Ishikawa (cell line): ENCODE measurements around the gene EXPH5.

Source experiments
- CEBPB ChIP-seq: IDR thresholded peaks from 2 replicates; pipeline ENCODE4 v1.6.1; 2012
- CREB1 ChIP-seq: IDR thresholded peaks from 2 replicates; pipeline ENCODE4 v1.6.1; 2012; ENCODE audit warnings: low read depth
- EGR1 ChIP-seq: IDR thresholded peaks from 2 replicates; pipeline ENCODE4 v1.6.1; 2012
- EP300 ChIP-seq: IDR thresholded peaks from 2 replicates; pipeline ENCODE4 v1.6.1; 2012; ENCODE audit warnings: borderline replicate concordance
- FOXM1 ChIP-seq: IDR thresholded peaks from 2 replicates; pipeline ENCODE4 v1.6.1; 2012; ENCODE audit warnings: low read depth, borderline replicate concordance
- NFIC ChIP-seq: IDR thresholded peaks from 2 replicates; pipeline ENCODE4 v1.6.1; 2012
- RAD21 ChIP-seq: IDR thresholded peaks from 2 replicates; pipeline ENCODE4 v1.6.1; 2012; ENCODE audit warnings: low read depth
- TAF1 ChIP-seq: IDR thresholded peaks from 2 replicates; pipeline ENCODE4 v1.6.1; 2012; ENCODE audit warnings: low read depth, mild to moderate bottlenecking
- TCF12 ChIP-seq: IDR thresholded peaks from 2 replicates; pipeline ENCODE4 v1.6.1; 2012; ENCODE audit warnings: low read depth
- TEAD4 ChIP-seq: IDR thresholded peaks from 2 replicates; pipeline ENCODE4 v1.6.1; 2012
- YY1 ChIP-seq: IDR thresholded peaks from 2 replicates; pipeline ENCODE4 v1.6.1; 2012; ENCODE audit warnings: low read depth
- ZBTB7A ChIP-seq: IDR thresholded peaks from 2 replicates; pipeline ENCODE4 v1.6.1; 2012; ENCODE audit warnings: low read depth
- TF ChIP-seq, protein P1 (sequence below): IDR thresholded peaks from 2 replicates; pipeline ENCODE4 v1.6.1; 2012
- TF ChIP-seq, protein P2 (sequence below): IDR thresholded peaks from 2 replicates; pipeline ENCODE4 v1.6.1; 2012
- TF ChIP-seq, protein P3 (sequence below): IDR thresholded peaks from 2 replicates; pipeline ENCODE4 v1.6.1; 2012; ENCODE audit warnings: low read depth, mild to moderate bottlenecking

EXPH5 gene

DNA sequence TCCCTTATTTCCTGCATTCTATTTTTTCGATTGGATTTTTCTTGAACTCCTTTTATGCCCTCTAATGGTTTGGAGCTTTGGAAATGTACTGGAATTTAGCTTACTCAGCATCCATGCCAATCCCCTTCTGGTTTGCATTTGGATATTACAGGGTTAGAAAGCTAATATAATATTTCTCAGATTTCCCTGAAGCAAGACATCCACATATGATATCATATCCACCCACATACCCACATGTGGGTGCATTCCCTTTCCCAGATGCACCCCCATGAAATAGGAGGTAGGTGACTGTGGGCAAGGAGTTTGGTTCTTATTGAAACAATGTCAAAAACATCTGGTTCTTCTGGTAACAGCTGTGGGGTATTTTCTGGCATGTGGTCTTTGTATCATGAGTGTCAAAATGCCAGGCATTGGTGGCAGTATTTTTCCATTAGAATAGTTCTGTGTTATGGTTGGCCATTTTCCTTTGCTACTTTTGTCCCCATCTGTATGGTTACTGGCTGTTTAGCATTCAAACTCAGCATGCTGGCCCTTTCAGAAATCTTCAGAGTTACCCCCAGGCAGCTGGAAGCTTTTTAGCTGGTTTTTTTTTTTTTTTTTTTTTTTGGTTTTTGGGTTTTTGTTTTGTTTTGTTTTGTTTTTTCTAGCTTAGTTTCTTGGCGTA is 38.6 kb upstream of the EXPH5 start:
- no peak for TF ChIP-seq EP300
- TF ChIP-seq, protein P1, sequence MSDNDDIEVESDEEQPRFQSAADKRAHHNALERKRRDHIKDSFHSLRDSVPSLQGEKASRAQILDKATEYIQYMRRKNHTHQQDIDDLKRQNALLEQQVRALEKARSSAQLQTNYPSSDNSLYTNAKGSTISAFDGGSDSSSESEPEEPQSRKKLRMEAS: no peak
- no peak for TF ChIP-seq TCF12
- TF ChIP-seq, protein P2, sequence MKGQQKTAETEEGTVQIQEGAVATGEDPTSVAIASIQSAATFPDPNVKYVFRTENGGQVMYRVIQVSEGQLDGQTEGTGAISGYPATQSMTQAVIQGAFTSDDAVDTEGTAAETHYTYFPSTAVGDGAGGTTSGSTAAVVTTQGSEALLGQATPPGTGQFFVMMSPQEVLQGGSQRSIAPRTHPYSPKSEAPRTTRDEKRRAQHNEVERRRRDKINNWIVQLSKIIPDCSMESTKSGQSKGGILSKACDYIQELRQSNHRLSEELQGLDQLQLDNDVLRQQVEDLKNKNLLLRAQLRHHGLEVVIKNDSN: no peak
- TF ChIP-seq NFIC: no peak
- no peak for TF ChIP-seq TEAD4
- no peak for TF ChIP-seq ZBTB7A
- no peak for TF ChIP-seq EGR1
- TF ChIP-seq CEBPB: no peak
- no peak for TF ChIP-seq RAD21
- no peak for TF ChIP-seq TAF1
- no peak for TF ChIP-seq FOXM1
- TF ChIP-seq, protein P3, sequence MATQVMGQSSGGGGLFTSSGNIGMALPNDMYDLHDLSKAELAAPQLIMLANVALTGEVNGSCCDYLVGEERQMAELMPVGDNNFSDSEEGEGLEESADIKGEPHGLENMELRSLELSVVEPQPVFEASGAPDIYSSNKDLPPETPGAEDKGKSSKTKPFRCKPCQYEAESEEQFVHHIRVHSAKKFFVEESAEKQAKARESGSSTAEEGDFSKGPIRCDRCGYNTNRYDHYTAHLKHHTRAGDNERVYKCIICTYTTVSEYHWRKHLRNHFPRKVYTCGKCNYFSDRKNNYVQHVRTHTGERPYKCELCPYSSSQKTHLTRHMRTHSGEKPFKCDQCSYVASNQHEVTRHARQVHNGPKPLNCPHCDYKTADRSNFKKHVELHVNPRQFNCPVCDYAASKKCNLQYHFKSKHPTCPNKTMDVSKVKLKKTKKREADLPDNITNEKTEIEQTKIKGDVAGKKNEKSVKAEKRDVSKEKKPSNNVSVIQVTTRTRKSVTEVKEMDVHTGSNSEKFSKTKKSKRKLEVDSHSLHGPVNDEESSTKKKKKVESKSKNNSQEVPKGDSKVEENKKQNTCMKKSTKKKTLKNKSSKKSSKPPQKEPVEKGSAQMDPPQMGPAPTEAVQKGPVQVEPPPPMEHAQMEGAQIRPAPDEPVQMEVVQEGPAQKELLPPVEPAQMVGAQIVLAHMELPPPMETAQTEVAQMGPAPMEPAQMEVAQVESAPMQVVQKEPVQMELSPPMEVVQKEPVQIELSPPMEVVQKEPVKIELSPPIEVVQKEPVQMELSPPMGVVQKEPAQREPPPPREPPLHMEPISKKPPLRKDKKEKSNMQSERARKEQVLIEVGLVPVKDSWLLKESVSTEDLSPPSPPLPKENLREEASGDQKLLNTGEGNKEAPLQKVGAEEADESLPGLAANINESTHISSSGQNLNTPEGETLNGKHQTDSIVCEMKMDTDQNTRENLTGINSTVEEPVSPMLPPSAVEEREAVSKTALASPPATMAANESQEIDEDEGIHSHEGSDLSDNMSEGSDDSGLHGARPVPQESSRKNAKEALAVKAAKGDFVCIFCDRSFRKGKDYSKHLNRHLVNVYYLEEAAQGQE: no peak

DNA sequence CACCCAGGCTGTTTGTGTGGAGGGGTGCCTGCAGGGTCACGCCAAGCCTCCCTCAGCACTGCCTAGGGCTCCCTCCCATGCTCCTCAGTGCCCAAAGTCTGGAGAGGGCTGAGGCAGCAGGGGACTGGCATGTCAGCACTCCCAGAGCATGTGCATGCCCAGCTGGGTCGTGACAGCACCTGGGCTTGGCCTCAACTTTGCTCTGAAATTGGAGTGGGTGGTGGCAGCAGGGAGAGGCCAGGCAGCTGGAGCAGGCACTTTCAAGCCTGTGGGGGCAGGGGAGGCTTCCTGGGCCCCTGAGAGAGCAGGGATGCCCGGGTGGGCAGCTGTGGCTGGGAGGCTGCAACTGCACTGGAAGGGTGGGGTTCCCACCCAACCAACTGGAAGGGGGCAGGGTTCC is 35.7 kb upstream of the EXPH5 start:
- TF ChIP-seq RAD21: no peak
- TF ChIP-seq TEAD4: no peak
- no peak for TF ChIP-seq TCF12
- TF ChIP-seq TAF1: no peak
- no peak for TF ChIP-seq ZBTB7A

DNA sequence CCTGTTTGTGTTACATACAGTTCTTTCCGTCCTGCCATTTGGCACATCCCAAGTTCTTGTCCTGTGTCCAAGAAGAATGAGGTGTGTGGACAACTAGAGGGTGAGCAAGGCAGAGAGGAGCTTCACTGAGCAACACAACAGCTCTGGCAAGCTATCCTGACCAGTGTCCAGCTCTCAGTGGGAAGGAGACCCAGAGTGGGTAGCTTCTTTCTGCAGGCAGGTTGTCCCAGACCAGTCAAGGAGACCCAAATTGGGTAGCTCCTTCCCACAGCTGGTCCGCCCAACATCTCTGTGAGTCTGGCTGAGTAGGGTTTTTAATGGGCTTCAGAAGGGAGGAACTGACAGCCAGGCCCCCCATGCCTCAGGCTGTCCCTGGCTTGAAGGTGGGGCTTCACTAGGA is 35.2 kb upstream of the EXPH5 start:
- no peak for TF ChIP-seq EP300
- no peak for TF ChIP-seq CEBPB
- TF ChIP-seq ZBTB7A: no peak
- no peak for TF ChIP-seq CREB1
- TF ChIP-seq TAF1: no peak

DNA sequence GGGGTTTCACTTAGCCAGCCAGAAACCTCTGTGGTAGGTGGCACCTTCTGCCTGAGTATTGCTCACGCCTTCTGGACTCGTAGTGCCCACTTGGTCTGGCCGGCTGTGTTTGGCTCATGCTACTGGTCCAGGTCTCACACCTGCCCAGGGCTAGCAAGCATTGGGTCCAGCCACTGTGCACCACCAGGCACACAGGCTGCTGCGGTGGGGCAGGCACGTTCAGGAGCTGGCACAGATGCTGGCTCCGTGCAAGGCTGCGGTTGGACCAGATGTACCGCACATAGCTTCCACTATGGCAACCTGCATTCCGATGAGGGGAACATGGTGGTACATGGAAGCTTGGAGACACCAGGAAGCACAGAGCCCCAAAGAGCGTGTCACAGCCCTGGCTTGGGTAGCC is 34.8 kb upstream of the EXPH5 start:
- TF ChIP-seq, protein P2: no peak
- TF ChIP-seq TAF1 (no peak), EP300 (no peak), NFIC (no peak), YY1 (no peak), TCF12 (no peak)
- TF ChIP-seq, protein P1: no peak
- TF ChIP-seq, protein P3: no peak

DNA sequence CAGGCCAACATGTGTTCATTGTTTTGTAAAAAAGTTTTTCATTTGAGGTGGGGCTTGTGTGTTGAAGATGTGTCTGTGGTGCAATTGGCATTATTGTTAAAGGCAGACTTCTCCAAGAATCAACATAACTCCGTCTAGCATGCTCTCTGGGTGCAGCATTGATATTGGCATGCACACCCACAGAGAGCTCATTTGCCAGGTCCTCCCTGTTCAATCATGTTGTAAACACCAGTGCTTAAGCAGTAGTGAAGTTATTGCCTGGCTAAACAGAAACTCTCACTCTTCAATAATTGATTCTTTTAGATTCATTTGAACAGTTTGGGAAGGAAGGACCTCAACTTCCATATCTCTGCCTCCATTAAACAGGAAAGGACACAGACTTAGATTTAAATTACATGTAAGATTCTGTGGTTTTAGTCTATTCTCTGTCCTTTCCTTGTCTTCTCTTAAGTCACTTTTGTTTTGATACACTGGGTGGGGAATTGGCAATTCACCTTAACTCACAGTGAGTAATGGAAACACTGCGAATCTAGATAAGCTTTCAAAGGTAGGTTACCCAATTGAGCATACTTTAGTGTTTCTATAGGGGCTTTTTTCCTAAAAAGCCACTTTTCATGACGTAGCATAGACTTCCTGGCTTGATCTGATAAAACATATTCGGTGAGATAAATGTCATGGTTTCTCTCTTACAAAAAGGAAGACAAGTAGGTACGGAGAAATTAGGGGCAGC is 30.8 kb upstream of the EXPH5 start:
- TF ChIP-seq EGR1 (no peak), TCF12 (no peak), TEAD4 (no peak), CREB1 (no peak), YY1 (no peak), EP300 (no peak), FOXM1 (no peak), NFIC (no peak), TAF1 (no peak), RAD21 (no peak), CEBPB (no peak), ZBTB7A (no peak)
- TF ChIP-seq, protein P3: no peak
- TF ChIP-seq, protein P2: no peak
- TF ChIP-seq, protein P1: no peak
